Thyroid gland (tissue), 4 donors: ENCODE measurements around the gene DGKD.

ENCODE experiments used
- CTCF ChIP-seq, 6 experiments: fragments of 200-600 bp in 3 of 6; fragments of 450-650 bp in 3 of 6; sonication (generic) in 3 of 6; IDR thresholded peaks; one replicate each; pipeline ENCODE4 v1.5.1; 2016 to 2019; ENCODE audit warnings: antibody characterized with exemption in 6 of 6, mild to moderate bottlenecking in 2 of 6, inconsistent platforms in 1 of 6, moderate library complexity in 1 of 6
- POLR2A ChIP-seq, 2 donors: fragments of 450-650 bp; IDR thresholded peaks; one replicate each; pipeline ENCODE4 v1.6.1; 2017; ENCODE audit warnings: antibody characterized with exemption in 2 of 2, mild to moderate bottlenecking in 2 of 2, moderate library complexity in 1 of 2

GRCh38 chr2:233352141-233352842, 2.0 kb upstream of the DGKD start:
- no peak for TF ChIP-seq POLR2A (IDR thresholded peaks at IDR 0.05)
- no peak for TF ChIP-seq CTCF (IDR thresholded peaks at IDR 0.05)
